Left lobe of liver (tissue), 2 donors: ENCODE results near the gene APOH. TPM values are rescaled to one million over a fixed set of nuclear protein-coding genes. Genes with fewer than 3 reads are reported as not detected.
A peak's percentile ranks its signal among the peaks of the same experiment; 100 is the strongest.
"Not testable (repeated sequence)": the region's sequence is repeated elsewhere in the genome, so short reads cannot be mapped to it uniquely, and the experiment has no call there.

Source experiments
- ATAC-seq: fragments of 200-7000 bp; cut with Tn5 transposase; one replicate; pipeline ENCODE4 v1.9.1; 2020; ENCODE audit warnings: mild to moderate bottlenecking, moderate library complexity
- DNase-seq: peaks from one replicate; pipeline ENCODE4 v3.0.0-alpha.2; 2020; ENCODE audit warnings: low spot score
- total RNA-seq: library from RNA; stranded (reverse); gene quantifications from one replicate; pipeline ENCODE4 v1.2.1, GENCODE V29; 2021
- donor health status: DM: no; HTN: no; CAD: no; lungs with moderate emphysema.
- donor health status: DM: no; HTN: yes; CAD: no.

The APOH gene, protein sequence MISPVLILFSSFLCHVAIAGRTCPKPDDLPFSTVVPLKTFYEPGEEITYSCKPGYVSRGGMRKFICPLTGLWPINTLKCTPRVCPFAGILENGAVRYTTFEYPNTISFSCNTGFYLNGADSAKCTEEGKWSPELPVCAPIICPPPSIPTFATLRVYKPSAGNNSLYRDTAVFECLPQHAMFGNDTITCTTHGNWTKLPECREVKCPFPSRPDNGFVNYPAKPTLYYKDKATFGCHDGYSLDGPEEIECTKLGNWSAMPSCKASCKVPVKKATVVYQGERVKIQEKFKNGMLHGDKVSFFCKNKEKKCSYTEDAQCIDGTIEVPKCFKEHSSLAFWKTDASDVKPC
- 3,947 TPM for total RNA-seq

DNA sequence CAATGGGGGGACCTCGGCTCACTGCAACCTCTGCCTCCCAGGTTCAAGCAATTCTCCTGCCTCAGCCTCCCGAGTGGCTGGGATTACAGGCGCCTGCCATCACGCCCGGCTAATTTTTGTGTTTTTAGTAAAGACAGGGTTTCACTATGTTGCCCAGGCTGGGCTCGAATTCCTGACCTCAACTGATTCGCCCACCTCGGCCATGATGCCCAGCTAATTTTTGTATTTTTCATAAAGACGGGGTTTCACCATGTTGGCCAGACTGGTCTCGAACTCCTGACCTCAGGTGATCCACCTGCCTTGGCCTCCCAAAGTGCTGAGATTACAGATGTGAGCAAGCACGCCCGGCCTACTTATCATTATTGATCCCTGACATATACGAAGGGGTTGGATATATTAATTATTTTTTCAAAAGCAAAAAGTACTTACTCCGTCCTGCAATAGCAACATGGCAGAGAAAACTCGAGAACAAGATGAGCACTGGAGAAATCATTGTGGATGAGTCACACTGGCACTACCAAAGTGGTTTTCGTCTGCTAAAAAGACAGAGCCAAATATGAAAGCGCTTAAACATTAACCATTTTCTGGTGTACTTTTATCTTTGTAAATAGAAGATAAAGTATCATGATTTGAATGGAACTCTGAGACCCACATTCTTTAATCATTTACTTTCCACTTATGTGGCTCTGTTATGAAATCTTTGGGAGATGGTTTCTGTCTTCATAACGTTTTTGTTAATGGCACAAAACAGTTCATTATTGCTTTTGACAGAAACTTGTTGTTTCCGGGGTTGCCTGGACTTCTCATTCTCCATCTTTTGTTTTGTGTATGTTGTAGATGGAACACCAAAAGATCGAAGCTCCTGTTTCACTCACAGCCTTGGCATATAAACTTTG is at the start of gene APOH:
TSS of gene APOH (minus strand) at position 529 of the 896 bp plus-strand sequence. CDS start at position 493, 36 bp downstream.
- DNase-seq (no peak), ATAC-seq (peak; percentile 57)

DNA sequence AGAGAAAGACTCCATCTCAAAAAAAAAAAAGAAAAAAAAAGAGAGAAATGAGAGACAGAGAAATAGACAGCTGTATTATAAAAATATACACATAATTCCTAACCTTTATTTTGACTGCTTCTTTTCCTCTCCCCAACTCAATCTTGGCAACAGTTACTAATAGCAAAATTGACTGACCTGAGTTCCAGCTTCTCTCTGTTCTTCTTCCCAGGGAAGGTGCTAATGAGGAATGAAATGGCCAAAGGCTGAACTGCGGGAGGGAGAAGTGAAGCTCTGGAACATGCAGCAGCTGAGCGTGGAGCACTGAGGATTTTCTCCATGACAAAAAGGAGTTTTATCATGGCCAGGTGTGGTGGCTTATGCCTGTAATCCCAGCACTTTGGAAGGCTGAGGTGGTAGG is 48.0 kb upstream of the APOH start:
- ATAC-seq, result no peak
- DNase-seq, result no peak

- DNase-seq, result no peak
- ATAC-seq, result no peak
Observed at GRCh38 chr17:66276328-66276937, 47.2 kb upstream of the APOH start.

DNA sequence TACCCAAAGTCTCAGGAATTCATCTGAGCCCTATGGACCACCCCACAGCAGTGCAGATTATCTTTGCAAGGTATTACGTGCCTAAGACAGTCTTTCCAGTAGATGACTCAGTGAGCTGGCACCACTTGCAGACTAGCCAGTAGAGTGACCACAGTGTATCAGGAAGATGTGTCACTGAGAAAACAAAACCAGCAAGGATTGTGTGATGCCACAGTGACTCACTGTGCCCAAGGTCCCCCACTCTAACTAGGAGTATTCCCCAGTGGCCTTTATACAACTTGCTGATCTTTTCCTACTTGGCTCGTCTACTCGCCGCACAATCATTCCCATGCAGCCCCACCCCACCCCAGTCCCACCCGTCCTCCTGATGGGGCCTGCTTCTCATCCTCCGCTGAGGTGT is 46.4 kb upstream of the APOH start:
- DNase-seq, result no peak
- ATAC-seq, result no peak

- DNase-seq (no peak), ATAC-seq (no peak)
Observed at GRCh38 chr17:66273586-66273848, 44.3 kb upstream of the APOH start.

DNA sequence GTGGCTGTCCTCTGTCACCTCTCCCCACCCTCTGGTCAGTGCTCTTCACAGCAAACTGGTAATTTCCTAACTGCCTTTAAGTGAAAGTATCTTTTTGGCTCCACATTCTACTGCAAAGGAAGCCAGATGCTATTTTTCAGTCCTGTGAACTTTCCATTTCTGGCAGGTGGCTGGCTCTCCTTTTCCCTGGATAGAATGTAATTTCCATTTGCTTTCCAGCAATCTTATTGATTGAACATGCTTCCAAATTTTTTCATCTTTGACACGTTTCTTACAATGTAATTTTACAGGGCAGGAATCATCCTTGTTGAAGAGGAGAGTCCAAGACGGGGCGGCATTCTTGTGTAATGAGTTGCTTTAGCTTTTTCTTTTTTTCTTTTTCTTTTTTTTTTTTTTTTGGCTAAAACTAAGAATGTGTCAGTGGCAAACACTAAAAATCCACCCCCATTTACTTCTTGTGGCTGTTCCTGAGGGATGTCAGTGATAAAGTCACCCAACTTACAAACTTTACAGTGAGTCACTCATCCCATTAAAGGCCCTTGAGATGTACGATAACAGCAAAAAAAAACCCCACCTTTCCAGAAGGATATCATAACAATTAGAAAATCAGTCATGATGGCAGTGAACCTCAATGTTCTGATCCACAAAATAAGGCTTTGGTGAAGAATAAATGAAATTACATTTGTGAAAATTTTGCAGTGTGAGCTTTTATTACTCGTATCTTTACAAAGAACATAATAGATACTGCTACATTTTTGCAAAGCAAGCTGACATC is 43.8 kb upstream of the APOH start:
- DNase-seq, result no peak
- no peak for ATAC-seq

DNA sequence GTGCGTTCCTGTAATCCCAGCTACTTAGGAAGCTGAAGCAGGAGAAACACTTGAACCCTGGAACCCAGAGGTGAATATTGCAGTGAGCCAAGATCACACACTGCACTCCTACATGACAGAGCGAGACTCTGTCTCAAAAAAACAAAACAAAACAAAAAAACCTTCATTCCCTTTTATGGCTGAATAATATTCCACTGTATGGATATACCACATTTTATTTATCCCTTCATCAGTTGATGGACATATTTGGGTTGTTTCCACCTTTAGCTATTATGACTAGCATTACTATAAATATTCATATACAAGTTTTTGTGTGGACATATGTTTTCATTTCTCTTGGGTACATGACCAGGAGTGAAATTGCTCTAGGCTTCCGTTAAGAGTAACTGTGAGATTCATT is 42.3 kb upstream of the APOH start:
- DNase-seq, result no peak
- no peak for ATAC-seq

- ATAC-seq (no peak), DNase-seq (no peak)
Observed at GRCh38 chr17:66270106-66270505, 40.9 kb upstream of the APOH start.

GRCh38 chr17:66268247-66268927 is 39.2 kb upstream of the APOH start:
- no peak for ATAC-seq
- DNase-seq, result no peak

DNA sequence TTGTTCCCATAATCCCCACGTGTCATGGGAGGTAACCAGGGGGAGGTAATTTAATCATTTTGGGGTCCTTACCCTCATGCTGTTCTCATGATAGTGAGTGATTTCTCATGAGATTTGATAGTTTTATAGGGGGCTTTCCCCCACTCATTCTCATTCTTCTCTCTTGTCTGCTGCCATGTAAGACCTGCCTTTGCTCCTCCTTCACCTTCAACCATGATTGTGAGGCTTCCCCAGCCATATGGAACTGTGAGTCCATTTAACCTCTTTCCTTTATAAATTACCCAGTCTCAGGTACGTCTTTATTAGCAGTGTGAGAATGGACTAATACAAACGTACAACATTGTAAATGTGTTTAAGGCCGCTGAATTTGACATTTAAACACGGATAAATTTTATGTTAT is 35.5 kb upstream of the APOH start:
- no peak for DNase-seq
- ATAC-seq, result no peak

DNA sequence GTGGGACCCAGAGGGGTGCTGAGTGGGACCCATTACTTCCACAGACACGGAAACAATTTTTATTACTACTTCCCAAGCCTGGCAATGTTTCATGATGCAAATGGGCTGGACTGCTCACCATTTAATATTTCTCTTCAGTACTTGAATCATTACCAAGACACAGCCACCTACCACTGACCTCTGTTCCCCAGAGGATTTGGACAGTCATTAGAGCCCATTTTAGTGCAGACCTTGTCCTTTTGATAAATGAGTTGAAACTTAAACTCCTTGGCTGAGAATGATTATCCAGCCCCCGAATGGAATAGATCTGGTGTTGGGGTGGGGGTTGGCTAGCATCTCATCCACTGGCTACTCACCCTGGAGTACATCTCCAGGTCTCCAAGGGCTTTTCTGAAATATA is 33.6 kb upstream of the APOH start:
- DNase-seq (no peak), ATAC-seq (no peak)

- ATAC-seq (no peak), DNase-seq (no peak)
Observed at GRCh38 chr17:66260688-66261087, 31.5 kb upstream of the APOH start.

- ATAC-seq (no peak), DNase-seq (no peak)
Observed at GRCh38 chr17:66260275-66260674, 31.1 kb upstream of the APOH start.

DNA sequence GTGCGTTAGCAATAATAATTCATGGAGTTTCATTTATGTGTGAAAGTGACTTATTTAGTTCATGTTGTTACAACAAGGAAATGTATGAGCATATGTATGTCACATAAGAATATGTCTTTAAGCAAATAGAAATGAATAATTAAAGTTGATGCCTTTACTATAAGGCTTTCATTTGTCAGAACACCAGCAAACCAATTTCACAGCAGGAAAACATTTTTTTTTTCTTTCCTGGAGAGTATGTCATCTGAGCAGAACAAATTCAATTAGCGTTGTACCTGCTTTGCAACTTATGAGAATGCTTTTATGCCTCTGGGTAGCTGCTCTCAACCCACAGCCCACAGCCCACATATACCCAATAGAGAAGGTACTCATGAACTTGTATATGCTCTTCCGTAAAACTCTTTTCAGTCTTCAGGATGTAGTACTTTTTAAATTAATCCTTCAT is 26.3 kb upstream of the APOH start:
- ATAC-seq (no peak), DNase-seq (no peak)

DNA sequence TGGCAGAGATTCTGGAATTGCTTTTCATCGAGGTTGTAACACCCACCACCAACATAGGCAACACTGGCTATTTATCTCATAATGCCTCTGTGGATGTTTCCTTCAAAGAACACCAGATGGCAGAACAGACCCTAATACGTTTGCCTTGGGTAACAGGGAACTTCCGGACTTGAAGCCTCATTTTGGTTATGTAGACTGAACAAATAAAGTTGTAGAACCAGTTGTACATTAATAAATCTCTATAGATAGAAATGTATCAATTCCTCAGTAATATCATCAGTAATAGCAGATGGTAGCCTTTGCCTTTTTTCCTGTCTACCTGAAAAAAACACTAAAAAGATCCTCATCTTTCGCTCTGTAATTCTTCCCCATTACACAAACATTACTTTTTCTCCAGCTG is 25.9 kb upstream of the APOH start:
- no peak for DNase-seq
- ATAC-seq, result peak; percentile 98

DNA sequence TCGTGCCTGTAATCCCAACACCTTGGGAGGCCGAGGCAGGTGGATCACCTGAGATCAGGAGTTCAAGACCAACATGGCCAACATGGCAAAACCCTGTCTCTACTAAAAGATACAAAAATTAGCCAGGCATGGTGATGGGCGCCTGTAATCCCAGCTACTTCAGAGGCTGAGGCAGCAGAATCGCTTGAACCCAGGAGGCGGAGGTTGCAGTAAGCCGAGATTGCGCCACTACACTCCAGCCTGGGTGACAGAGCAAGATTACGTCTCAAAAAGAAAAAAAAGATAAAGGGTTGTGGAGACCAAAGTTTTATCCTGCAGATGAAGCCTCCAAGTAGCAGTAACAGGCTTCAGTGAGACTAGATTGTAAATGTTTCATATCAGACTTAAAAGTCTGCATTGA is 24.2 kb upstream of the APOH start:
- ATAC-seq, DNase-seq: not testable (repeated sequence)

GRCh38 chr17:66250686-66251085 is 21.5 kb upstream of the APOH start:
- DNase-seq, result no peak
- ATAC-seq, result no peak

- ATAC-seq, result peak; percentile 29
- DNase-seq, result no peak
Observed at GRCh38 chr17:66248285-66248684, 19.1 kb upstream of the APOH start.

GRCh38 chr17:66241839-66242238 is 12.6 kb upstream of the APOH start:
- ATAC-seq, result no peak

DNA sequence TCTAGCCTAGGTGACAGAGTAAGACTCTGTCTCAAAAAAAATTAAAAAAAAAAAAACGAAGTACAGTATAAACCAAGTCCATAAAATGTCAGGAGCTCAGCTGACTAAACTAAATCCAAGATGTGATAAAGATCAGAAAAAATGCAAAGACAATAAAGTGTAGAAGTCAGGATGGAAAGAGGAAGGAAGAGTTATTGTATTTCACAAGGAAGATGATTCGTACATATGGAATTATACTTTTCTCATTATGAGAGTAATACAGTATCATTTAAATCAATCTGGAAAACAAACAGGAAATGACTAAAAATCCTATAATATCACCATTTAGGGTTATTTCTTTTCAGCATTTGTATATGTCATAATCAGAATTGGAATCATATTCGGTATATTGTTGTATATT is 11.4 kb upstream of the APOH start:
- DNase-seq (no peak), ATAC-seq (no peak)

More at GRCh38 chr17:66241839-66242238, 12.6 kb upstream of the APOH start:
- no peak for DNase-seq

- DNase-seq, result no peak
- no peak for ATAC-seq
Observed at GRCh38 chr17:66240013-66240412, 10.8 kb upstream of the APOH start.
